MCF 10A (cell line): ENCODE results near the gene MAN1C1. TPM values are rescaled to one million over a fixed set of nuclear protein-coding genes. Genes with fewer than 3 reads are reported as not detected.
A peak's percentile ranks its signal among the peaks of the same experiment; 100 is the strongest.

Source experiments
- BruUV-seq: library from RNA; stranded (reverse); fragments of 400-500 nt; replicated peaks from 2 replicates; lab custom pipeline; 2021; lab: Mats Ljungman, UMichigan
- CTCF ChIA-PET: fragments of 300-600 bp; sonication (Branson Sonifier 250); formaldehyde crosslinking; extraction: SDS; loops from one replicate; lab custom pipeline; 2021; ENCODE audit warnings: antibody characterized with exemption, inconsistent platforms; lab: Yijun Ruan, JAX
- POLR2A ChIA-PET: fragments of 300-600, 350-650 bp; sonication (Branson Sonifier 250); formaldehyde crosslinking; extraction: SDS; loops from one replicate; lab custom pipeline; 2020; ENCODE audit warnings: antibody characterized with exemption, inconsistent platforms; lab: Yijun Ruan, JAX
- DNase-seq: peaks from one replicate; pipeline ENCODE4 v3.0.0-alpha.2; 2018; ENCODE audit not compliant: unreplicated experiment
- H3K27ac Mint-ChIP-seq: one replicate; pipeline ENCODE4 v1.8.0; 2022; ENCODE audit warnings: mild to moderate bottlenecking, low read depth, mixed read lengths; ENCODE audit not compliant: unreplicated experiment
- H3K27me3 Mint-ChIP-seq: one replicate; pipeline ENCODE4 v1.8.0; 2022; ENCODE audit warnings: mixed read lengths; ENCODE audit not compliant: insufficient read depth, unreplicated experiment
- H3K36me3 Mint-ChIP-seq: one replicate; pipeline ENCODE4 v1.8.0; 2022; ENCODE audit warnings: mild to moderate bottlenecking, moderate library complexity, mixed read lengths; ENCODE audit not compliant: insufficient read depth, unreplicated experiment
- H3K4me1 Mint-ChIP-seq: one replicate; pipeline ENCODE4 v1.8.0; 2022; ENCODE audit warnings: mixed read lengths; ENCODE audit not compliant: insufficient read depth, unreplicated experiment
- H3K4me3 Mint-ChIP-seq: one replicate; pipeline ENCODE4 v1.8.0; 2022; ENCODE audit warnings: mild to moderate bottlenecking, moderate library complexity, mixed read lengths; ENCODE audit not compliant: unreplicated experiment
- H3K9me3 Mint-ChIP-seq: one replicate; pipeline ENCODE4 v1.8.0; 2022; ENCODE audit warnings: mixed read lengths; ENCODE audit not compliant: unreplicated experiment
- CTCF ChIP-seq: fragments of 200-600 bp; IDR thresholded peaks from one replicate; pipeline ENCODE4 v1.8.0; 2022; ENCODE audit warnings: antibody characterized with exemption, mild to moderate bottlenecking; ENCODE audit not compliant: unreplicated experiment
- intact Hi-C: fragments of 100-400 bp; cut with micrococcal nuclease; formaldehyde crosslinking; loops from 2 replicates; pipeline ENCODE4 v1.14.1; 2022
- total RNA-seq: library from RNA; stranded (reverse); gene quantifications from 2 replicates; pipeline ENCODE4 v1.2.3, GENCODE V29; 2022

The MAN1C1 gene
- total RNA-seq, 1 experiment from 2014 or later = not detected

GRCh38 chr1:25800703-25801377 lies 184.2 kb downstream of the MAN1C1 start:
- Mint-ChIP-seq H3K36me3 (no peaks in the 10 kb centered on the region), H3K9me3 (no peaks in the 10 kb centered on the region), H3K4me3 (peak overlapping the region; percentile 70), H3K27me3 (no peaks in the 10 kb centered on the region), H3K4me1 (peaks cover 21% of the 10 kb centered on the region), H3K27ac (peak overlapping the region; percentile 65)
- intact Hi-C loops = no loop called here
- no peak for TF ChIP-seq CTCF
- no TSS peak for BruUV-seq
- ChIA-PET CTCF (interaction anchor here (0.5 to 3.8 kb wide), 7 partner anchors 10 to 562 kb away, joined by 3 to 16 read pairs (median 4); no protein-coding TSS in a partner anchor), POLR2A (interaction anchor here (2.3 kb wide), 1 partner anchor 18 kb away, joined by 6 read pairs; the partner anchor contains the start of gene MTFR1L)
- no peak for DNase-seq

GRCh38 chr1:25802915-25803314 lies 186.3 kb downstream of the MAN1C1 start:
- no peak for TF ChIP-seq CTCF
- intact Hi-C loops = no loop called here
- TSS peak; percentile 50 for BruUV-seq
- Mint-ChIP-seq H3K36me3 (no peaks in the 10 kb centered on the region), H3K27me3 (no peaks in the 10 kb centered on the region), H3K4me1 (peaks cover 16% of the 10 kb centered on the region), H3K4me3 (no peak overlapping the region), H3K9me3 (no peaks in the 10 kb centered on the region), H3K27ac (no peak overlapping the region)
- ChIA-PET POLR2A (interaction anchor here (1.0 kb wide), 1 partner anchor 193 kb away, joined by 3 read pairs; no protein-coding TSS in a partner anchor), CTCF (interaction anchor here (0.6 to 3.8 kb wide), 6 partner anchors 8 to 315 kb away, joined by 3 to 16 read pairs (median 4); no protein-coding TSS in a partner anchor)
- no peak for DNase-seq

- BruUV-seq = no TSS peak
- Mint-ChIP-seq H3K4me3 (no peak overlapping the region), H3K36me3 (no peaks in the 10 kb centered on the region), H3K9me3 (no peaks in the 10 kb centered on the region), H3K4me1 (peaks cover 16% of the 10 kb centered on the region), H3K27me3 (no peaks in the 10 kb centered on the region), H3K27ac (no peak overlapping the region)
- intact Hi-C loops = no loop called here
- CTCF ChIA-PET = interaction anchor here (0.6 to 2.8 kb wide), 4 partner anchors 8 to 315 kb away, joined by 3 to 16 read pairs (median 4); no protein-coding TSS in a partner anchor
- no peak for TF ChIP-seq CTCF
- no peak for DNase-seq
- POLR2A ChIA-PET = interaction anchor here (1.0 kb wide), 1 partner anchor 193 kb away, joined by 3 read pairs; no protein-coding TSS in a partner anchor
These were observed 186.8 kb downstream of the MAN1C1 start for GRCh38 chr1:25803368-25803767.

- Mint-ChIP-seq H3K9me3 (no peaks in the 10 kb centered on the region), H3K4me3 (no peak overlapping the region), H3K27me3 (no peaks in the 10 kb centered on the region), H3K4me1 (peaks cover 16% of the 10 kb centered on the region), H3K27ac (no peak overlapping the region), H3K36me3 (no peaks in the 10 kb centered on the region)
- ChIA-PET CTCF (no interaction called here), POLR2A (interaction anchor here (0.5 to 0.7 kb wide), 3 partner anchors 16 to 1400 kb away, joined by 3 to 4 read pairs (median 3); partner anchors contain the start of gene MTFR1L)
- no peak for TF ChIP-seq CTCF
- intact Hi-C loops = no loop called here
- BruUV-seq = no TSS peak
- peak; percentile 60 for DNase-seq
These were observed 187.8 kb downstream of the MAN1C1 start for GRCh38 chr1:25804244-25804963.
